H1 (cell line): ENCODE results near the gene SYNJ2. TPM values are rescaled to one million over a fixed set of nuclear protein-coding genes. Genes with fewer than 3 reads are reported as not detected.

Experiments
- TAF7 ChIP-seq: optimal IDR thresholded peaks from 2 replicates; pipeline ENCODE3; 2011; ENCODE audit warnings: low read depth, mild to moderate bottlenecking, inconsistent platforms, low read length, moderate library complexity, borderline replicate concordance
- polyA plus RNA-seq, 7 experiments: library from polyadenylated mRNA; depleted of rRNA in 3 of 7; stranded (reverse) in 5 of 7; unstranded in 2 of 7; fragments of >200 nt in 5 of 7; fragments of 200-250 nt in 2 of 7; gene quantifications; 1 replicate in 5 of 7; 2 replicates in 1 of 7; 4 replicates in 1 of 7; pipeline versions ENCODE4 v1.2.1 to v1.2.3, GENCODE V29; 2011 to 2013; ENCODE audit warnings: missing spikeins in 2 of 7, mixed read lengths in 2 of 7
- total RNA-seq: library from RNA; stranded (reverse); fragmentation: NEBNext Ultra II Directional; extraction: Animal tissue kit (Norgen Biotek cat#: 25700); gene quantifications from 2 replicates; pipeline ENCODE4 v1.2.1, GENCODE V29; 2021

Gene SYNJ2
- total and polyA plus RNA-seq, 2 of the 8 experiments (the other 6 are each of a cell fraction or from before 2014, with no cell fraction given), result 3.7 to 13.9 TPM

- no peak for TF ChIP-seq TAF7
- TF ChIP-seq, all 59 proteins: peak for 0
Observed at GRCh38 chr6:158033751-158034702, 52.4 kb downstream of the SYNJ2 start (continued).
